ENCODE data around the gene HECTD1.
"Not testable (repeated sequence)": the region's sequence is repeated elsewhere in the genome, so short reads cannot be mapped to it uniquely, and the experiment has no call there.

Gene HECTD1

GRCh38 chr14:31093884-31094839 is 113.4 kb downstream of the HECTD1 start:
- DNase-seq (ENCODE audit: low read depth, low spot score): not testable (repeated sequence)

- DNase-seq (ENCODE audit: low read depth, low spot score): no peak
These were observed 115.4 kb downstream of the HECTD1 start for GRCh38 chr14:31092160-31092708.

- no peak for DNase-seq (ENCODE audit: low read depth, low spot score)
These were observed 116.5 kb downstream of the HECTD1 start for GRCh38 chr14:31090883-31091764.

GRCh38 chr14:31086466-31086865 is 121.1 kb downstream of the HECTD1 start:
- not testable (repeated sequence) for DNase-seq (ENCODE audit: low read depth, low spot score)

- DNase-seq (ENCODE audit: low read depth, low spot score): no peak
These were observed 122.6 kb downstream of the HECTD1 start for GRCh38 chr14:31085027-31085426.

GRCh38 chr14:31084385-31084784 is 123.2 kb downstream of the HECTD1 start:
- no peak for DNase-seq (ENCODE audit: low read depth, low spot score)

- DNase-seq (ENCODE audit: low read depth, low spot score): no peak
These were observed 123.8 kb downstream of the HECTD1 start for GRCh38 chr14:31083781-31084180.

- no peak for DNase-seq (ENCODE audit: low read depth, low spot score)
These were observed 127.1 kb downstream of the HECTD1 start for GRCh38 chr14:31080484-31080883.

GRCh38 chr14:31080056-31080455 is 127.5 kb downstream of the HECTD1 start:
- no peak for DNase-seq (ENCODE audit: low read depth, low spot score)

GRCh38 chr14:31078766-31079165 is 128.8 kb downstream of the HECTD1 start:
- DNase-seq (ENCODE audit: low read depth, low spot score): no peak

GRCh38 chr14:31075144-31075543 is 132.4 kb downstream of the HECTD1 start:
- DNase-seq (ENCODE audit: low read depth, low spot score): no peak

GRCh38 chr14:31071151-31071550 is 136.4 kb downstream of the HECTD1 start:
- no peak for DNase-seq (ENCODE audit: low read depth, low spot score)

- DNase-seq (ENCODE audit: low read depth, low spot score): no peak
These were observed 137.2 kb downstream of the HECTD1 start for GRCh38 chr14:31070431-31070830.

GRCh38 chr14:31069343-31069742 is 138.2 kb downstream of the HECTD1 start:
- DNase-seq (ENCODE audit: low read depth, low spot score): no peak

- no peak for DNase-seq (ENCODE audit: low read depth, low spot score)
These were observed 139.4 kb downstream of the HECTD1 start for GRCh38 chr14:31068235-31068634.

GRCh38 chr14:31062908-31063307 is 144.7 kb downstream of the HECTD1 start:
- DNase-seq (ENCODE audit: low read depth, low spot score): not testable (repeated sequence)

- DNase-seq (ENCODE audit: low read depth, low spot score): no peak
These were observed 147.2 kb downstream of the HECTD1 start for GRCh38 chr14:31060253-31060875.

- no peak for DNase-seq (ENCODE audit: low read depth, low spot score)
These were observed 148.3 kb downstream of the HECTD1 start for GRCh38 chr14:31059152-31059924.

GRCh38 chr14:31057701-31058364 is 149.8 kb downstream of the HECTD1 start:
- DNase-seq (ENCODE audit: low read depth, low spot score): no peak

GRCh38 chr14:31057035-31057434 is 150.6 kb downstream of the HECTD1 start:
- DNase-seq (ENCODE audit: low read depth, low spot score): no peak

All from iPS DF 19.7 (cell line).